ENCODE measurements around the gene ARHGAP1.
"Not testable (repeated sequence)": the region's sequence is repeated elsewhere in the genome, so short reads cannot be mapped to it uniquely, and the experiment has no call there.

ARHGAP1 gene

GRCh38 chr11:46675288-46675851, 25.0 kb downstream of the ARHGAP1 start:
- Mint-ChIP-seq H3K36me3 (ENCODE audit: low read depth) (peaks cover 32% of the 10 kb centered on the region), H3K27ac (no peak overlapping the region), H3K4me1 (ENCODE audit: low read depth) (peaks cover 58% of the 10 kb centered on the region), H3K9me3 (no peaks in the 10 kb centered on the region), H3K27me3 (no peaks in the 10 kb centered on the region), H3K4me3 (no peak overlapping the region)

- peaks cover 63% of the 10 kb centered on the region for H3K4me1 Mint-ChIP-seq (ENCODE audit: low read depth)
- no peak overlapping the region for H3K4me3 Mint-ChIP-seq
- peak overlapping the region; percentile 12 for H3K27ac Mint-ChIP-seq
- H3K36me3 Mint-ChIP-seq (ENCODE audit: low read depth) = peaks cover 34% of the 10 kb centered on the region
- no peaks in the 10 kb centered on the region for H3K9me3 Mint-ChIP-seq
- H3K27me3 Mint-ChIP-seq = no peaks in the 10 kb centered on the region
Measured at GRCh38 chr11:46674463-46675287, 25.7 kb downstream of the ARHGAP1 start.

- Mint-ChIP-seq H3K27me3 (no peaks in the 10 kb centered on the region), H3K36me3 (ENCODE audit: low read depth) (peaks cover 39% of the 10 kb centered on the region), H3K4me1 (ENCODE audit: low read depth) (peaks cover 67% of the 10 kb centered on the region), H3K4me3 (no peak overlapping the region), H3K27ac (no peak overlapping the region), H3K9me3 (no peaks in the 10 kb centered on the region)
Measured at GRCh38 chr11:46673713-46674462, 26.5 kb downstream of the ARHGAP1 start.

GRCh38 chr11:46672381-46672839, 28.0 kb downstream of the ARHGAP1 start:
- Mint-ChIP-seq H3K4me1 (ENCODE audit: low read depth) (peaks cover 67% of the 10 kb centered on the region), H3K36me3 (ENCODE audit: low read depth) (peaks cover 41% of the 10 kb centered on the region), H3K27me3 (no peaks in the 10 kb centered on the region), H3K9me3 (no peaks in the 10 kb centered on the region), H3K4me3 (no peak overlapping the region), H3K27ac (peak overlapping the region; percentile 69)

- peaks cover 39% of the 10 kb centered on the region for H3K36me3 Mint-ChIP-seq (ENCODE audit: low read depth)
- H3K27me3 Mint-ChIP-seq = no peaks in the 10 kb centered on the region
- H3K9me3 Mint-ChIP-seq = no peaks in the 10 kb centered on the region
- H3K4me3 Mint-ChIP-seq = no peak overlapping the region
- H3K27ac Mint-ChIP-seq = peak overlapping the region; percentile 34
- peaks cover 64% of the 10 kb centered on the region for H3K4me1 Mint-ChIP-seq (ENCODE audit: low read depth)
Measured at GRCh38 chr11:46671958-46672315, 28.5 kb downstream of the ARHGAP1 start.

- Mint-ChIP-seq H3K27ac (peak overlapping the region; percentile 58), H3K36me3 (ENCODE audit: low read depth) (peaks cover 44% of the 10 kb centered on the region), H3K4me1 (ENCODE audit: low read depth) (peaks cover 54% of the 10 kb centered on the region)
- H3K27me3 Mint-ChIP-seq, H3K9me3 Mint-ChIP-seq, H3K4me3 Mint-ChIP-seq: not testable (repeated sequence)
Measured at GRCh38 chr11:46670521-46670920, 29.9 kb downstream of the ARHGAP1 start.

GRCh38 chr11:46669711-46670139, 30.7 kb downstream of the ARHGAP1 start:
- peaks cover 51% of the 10 kb centered on the region for H3K36me3 Mint-ChIP-seq (ENCODE audit: low read depth)
- H3K9me3 Mint-ChIP-seq = no peaks in the 10 kb centered on the region
- no peak overlapping the region for H3K4me3 Mint-ChIP-seq
- no peaks in the 10 kb centered on the region for H3K27me3 Mint-ChIP-seq
- peaks cover 46% of the 10 kb centered on the region for H3K4me1 Mint-ChIP-seq (ENCODE audit: low read depth)
- no peak overlapping the region for H3K27ac Mint-ChIP-seq

GRCh38 chr11:46668480-46669085, 31.8 kb downstream of the ARHGAP1 start:
- Mint-ChIP-seq H3K36me3 (ENCODE audit: low read depth) (peaks cover 55% of the 10 kb centered on the region), H3K4me1 (ENCODE audit: low read depth) (peaks cover 35% of the 10 kb centered on the region), H3K27ac (no peak overlapping the region), H3K27me3 (no peaks in the 10 kb centered on the region), H3K4me3 (no peak overlapping the region), H3K9me3 (no peaks in the 10 kb centered on the region)

- H3K27ac Mint-ChIP-seq = peak overlapping the region; percentile 48
- no peak overlapping the region for H3K4me3 Mint-ChIP-seq
- H3K36me3 Mint-ChIP-seq (ENCODE audit: low read depth) = peaks cover 58% of the 10 kb centered on the region
- no peaks in the 10 kb centered on the region for H3K9me3 Mint-ChIP-seq
- H3K4me1 Mint-ChIP-seq (ENCODE audit: low read depth) = peaks cover 25% of the 10 kb centered on the region
- H3K27me3 Mint-ChIP-seq = no peaks in the 10 kb centered on the region
Measured at GRCh38 chr11:46667043-46667481, 33.4 kb downstream of the ARHGAP1 start.

- Mint-ChIP-seq H3K4me3 (no peak overlapping the region), H3K9me3 (no peaks in the 10 kb centered on the region), H3K4me1 (ENCODE audit: low read depth) (peaks cover 19% of the 10 kb centered on the region), H3K36me3 (ENCODE audit: low read depth) (peaks cover 53% of the 10 kb centered on the region), H3K27me3 (no peaks in the 10 kb centered on the region), H3K27ac (no peak overlapping the region)
Measured at GRCh38 chr11:46666516-46666915, 33.9 kb downstream of the ARHGAP1 start.

GRCh38 chr11:46665356-46665755, 35.1 kb downstream of the ARHGAP1 start:
- Mint-ChIP-seq H3K4me3 (no peak overlapping the region), H3K27me3 (no peaks in the 10 kb centered on the region), H3K9me3 (no peaks in the 10 kb centered on the region), H3K36me3 (ENCODE audit: low read depth) (peaks cover 48% of the 10 kb centered on the region), H3K27ac (no peak overlapping the region), H3K4me1 (ENCODE audit: low read depth) (peaks cover 9% of the 10 kb centered on the region)

- Mint-ChIP-seq H3K36me3 (ENCODE audit: low read depth) (peaks cover 50% of the 10 kb centered on the region), H3K4me1 (ENCODE audit: low read depth) (peaks cover 3% of the 10 kb centered on the region), H3K9me3 (no peaks in the 10 kb centered on the region), H3K4me3 (no peak overlapping the region), H3K27ac (no peak overlapping the region), H3K27me3 (no peaks in the 10 kb centered on the region)
Measured at GRCh38 chr11:46664612-46665011, 35.8 kb downstream of the ARHGAP1 start.

GRCh38 chr11:46663277-46663940, 37.0 kb downstream of the ARHGAP1 start:
- H3K27me3 Mint-ChIP-seq = no peaks in the 10 kb centered on the region
- H3K36me3 Mint-ChIP-seq (ENCODE audit: low read depth) = peaks cover 50% of the 10 kb centered on the region
- H3K4me3 Mint-ChIP-seq = no peak overlapping the region
- no peaks in the 10 kb centered on the region for H3K4me1 Mint-ChIP-seq (ENCODE audit: low read depth)
- H3K27ac Mint-ChIP-seq = peak overlapping the region; percentile 36
- no peaks in the 10 kb centered on the region for H3K9me3 Mint-ChIP-seq

GRCh38 chr11:46662366-46662765, 38.1 kb downstream of the ARHGAP1 start:
- no peak overlapping the region for H3K4me3 Mint-ChIP-seq
- no peaks in the 10 kb centered on the region for H3K4me1 Mint-ChIP-seq (ENCODE audit: low read depth)
- H3K36me3 Mint-ChIP-seq (ENCODE audit: low read depth) = peaks cover 51% of the 10 kb centered on the region
- no peak overlapping the region for H3K27ac Mint-ChIP-seq
- H3K9me3 Mint-ChIP-seq = no peaks in the 10 kb centered on the region
- no peaks in the 10 kb centered on the region for H3K27me3 Mint-ChIP-seq
